CD4-positive, alpha-beta T cell treated with Interleukin-15 for 4 hours (primary cell): ENCODE measurements around the gene RAPGEF5.

Experiments
- DNase-seq: peaks from one replicate; pipeline ENCODE4 v3.0.0-alpha.2; 2020; ENCODE audit warnings: low spot score

RAPGEF5 gene

DNA sequence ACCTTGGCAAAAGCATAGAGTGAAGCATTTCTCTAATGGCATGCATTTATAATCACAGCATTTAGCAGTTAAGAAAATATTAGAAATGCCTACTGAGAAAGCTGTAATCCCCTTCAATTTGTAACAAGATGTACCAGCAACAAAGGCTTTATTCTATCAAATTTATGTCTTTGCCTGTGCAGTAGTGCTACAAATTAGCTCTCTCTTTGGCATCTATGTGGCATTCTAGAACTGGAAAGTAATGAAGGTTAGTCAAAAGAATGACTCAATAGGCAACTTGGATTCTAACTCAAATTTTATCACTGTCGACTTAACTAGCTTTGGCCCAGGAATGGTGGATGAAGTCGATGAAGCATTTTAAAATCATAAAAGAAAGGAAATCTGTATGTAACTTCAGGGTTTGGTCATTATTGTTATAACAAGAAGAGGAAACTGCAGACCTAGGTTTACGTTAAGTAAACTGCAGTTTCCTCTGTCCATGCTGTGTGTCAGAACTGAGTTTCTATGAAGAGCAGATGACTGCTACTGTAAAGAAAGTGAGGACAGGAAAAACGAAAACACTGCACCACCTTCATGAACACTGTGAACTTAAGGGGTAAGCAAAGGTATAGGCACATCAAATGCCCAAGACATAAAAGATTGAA lies 140.0 kb downstream of the RAPGEF5 start:
- DNase-seq = no peak

DNA sequence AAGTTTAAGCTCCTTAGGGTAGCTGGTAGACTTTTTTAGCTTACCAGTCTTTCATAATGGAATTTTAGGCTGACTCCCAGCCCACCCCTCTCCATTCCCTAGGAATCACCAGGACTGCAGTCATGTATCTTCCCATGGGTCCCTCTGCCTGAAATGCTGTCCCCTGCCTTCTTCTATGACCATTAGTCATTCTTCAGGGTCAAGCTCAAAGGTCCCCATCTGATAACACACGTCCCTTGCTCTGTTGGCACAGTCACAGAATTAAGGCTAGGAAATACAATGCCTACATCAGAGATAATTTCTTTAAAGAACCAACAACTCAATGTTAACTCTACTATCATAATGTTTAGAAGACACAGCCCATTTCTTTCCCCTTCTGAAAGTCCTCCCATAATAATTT lies 140.6 kb downstream of the RAPGEF5 start:
- DNase-seq = no peak

DNA sequence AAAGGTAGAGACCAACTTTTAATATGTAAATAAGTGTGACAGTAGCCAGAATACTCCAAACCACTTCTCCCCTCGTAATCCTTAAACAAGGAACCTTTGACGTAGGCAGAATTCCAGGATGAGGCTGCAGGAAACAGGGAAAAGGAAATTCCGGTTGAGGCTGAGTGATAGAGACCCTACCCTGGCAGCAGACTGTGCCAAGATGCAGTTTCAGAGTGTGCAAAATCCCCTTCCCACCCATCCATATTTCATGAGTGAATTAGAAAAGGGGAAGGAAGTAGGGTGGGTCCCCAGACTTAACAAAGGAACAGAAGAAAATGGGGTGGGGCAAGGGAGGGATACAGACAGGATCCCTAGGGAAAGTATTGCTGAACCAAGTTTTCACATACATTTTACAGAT lies 143.0 kb downstream of the RAPGEF5 start:
- no peak for DNase-seq

DNA sequence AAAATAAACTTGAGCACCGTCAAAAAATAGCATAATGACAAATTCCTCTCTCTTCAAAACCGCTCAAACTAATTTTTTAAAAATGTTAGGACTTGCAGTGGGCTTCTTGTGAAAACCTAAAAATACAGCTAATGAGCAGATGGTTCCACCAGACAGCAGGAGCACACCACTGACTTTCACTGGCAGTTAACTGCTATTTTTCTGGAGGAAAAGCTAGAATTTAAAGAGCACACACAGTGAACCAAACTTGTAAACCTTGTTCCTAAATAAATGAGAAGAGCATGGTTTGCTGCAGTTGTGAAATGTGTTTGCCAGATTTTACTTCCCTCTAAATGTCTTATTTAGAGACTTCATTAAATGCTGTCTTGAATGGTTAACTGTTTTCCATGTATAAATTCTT lies 143.9 kb downstream of the RAPGEF5 start:
- DNase-seq = no peak

DNA sequence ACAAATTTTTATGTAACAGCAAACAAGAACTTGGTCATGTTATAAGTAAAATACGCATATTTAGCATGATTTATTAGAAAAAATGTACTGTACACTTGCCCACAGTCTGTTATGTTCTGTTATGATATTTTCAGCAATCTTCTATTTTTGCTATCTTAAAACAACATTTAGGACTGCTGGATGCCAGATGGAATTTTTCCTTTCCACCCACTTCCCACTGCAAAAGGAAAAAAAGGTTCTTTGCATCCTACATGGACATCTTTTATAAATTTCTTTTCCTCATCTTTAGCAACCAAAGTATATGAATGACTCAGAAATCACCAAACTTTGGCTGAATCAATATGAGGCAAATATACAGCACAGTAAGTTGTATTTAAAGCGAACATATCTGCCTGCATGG lies 146.0 kb downstream of the RAPGEF5 start:
- no peak for DNase-seq

DNA sequence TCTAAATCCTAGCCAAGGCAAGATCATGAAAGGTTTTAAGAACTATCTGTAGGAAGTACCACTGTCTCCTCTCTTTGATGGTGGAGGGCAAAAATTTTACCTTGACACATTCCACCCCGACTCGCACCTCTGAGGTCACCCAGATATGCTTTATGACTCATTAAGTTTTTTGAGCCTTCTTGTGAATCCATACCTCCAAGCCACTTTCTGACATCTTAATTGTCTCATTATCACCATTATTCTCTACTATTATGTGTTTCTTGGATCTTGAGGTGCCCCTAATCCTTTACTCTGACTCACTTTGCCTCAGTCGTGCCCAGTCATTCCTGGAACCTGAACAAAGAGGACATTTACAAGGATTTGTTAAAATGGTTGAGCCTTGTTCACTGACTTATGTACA lies 146.6 kb downstream of the RAPGEF5 start:
- no peak for DNase-seq

DNA sequence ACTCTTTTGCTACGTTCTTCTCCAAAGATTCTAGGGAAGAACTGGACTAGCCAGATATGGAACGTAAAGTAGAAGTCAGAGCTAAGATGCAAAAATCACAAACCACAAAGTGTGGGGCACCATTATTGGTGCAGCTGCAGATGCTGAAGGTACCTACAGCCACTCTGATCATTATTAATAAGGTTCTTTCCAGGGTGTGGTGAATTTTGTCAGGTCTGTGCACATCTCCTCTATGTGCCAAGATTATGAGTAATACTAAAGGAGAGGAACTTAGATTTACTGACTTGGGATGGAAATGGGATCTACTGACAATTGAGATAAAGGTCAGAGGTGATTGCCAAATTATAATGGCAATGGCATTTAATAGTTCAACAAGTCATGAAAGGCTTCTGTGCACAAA lies 148.2 kb downstream of the RAPGEF5 start:
- DNase-seq = no peak

DNA sequence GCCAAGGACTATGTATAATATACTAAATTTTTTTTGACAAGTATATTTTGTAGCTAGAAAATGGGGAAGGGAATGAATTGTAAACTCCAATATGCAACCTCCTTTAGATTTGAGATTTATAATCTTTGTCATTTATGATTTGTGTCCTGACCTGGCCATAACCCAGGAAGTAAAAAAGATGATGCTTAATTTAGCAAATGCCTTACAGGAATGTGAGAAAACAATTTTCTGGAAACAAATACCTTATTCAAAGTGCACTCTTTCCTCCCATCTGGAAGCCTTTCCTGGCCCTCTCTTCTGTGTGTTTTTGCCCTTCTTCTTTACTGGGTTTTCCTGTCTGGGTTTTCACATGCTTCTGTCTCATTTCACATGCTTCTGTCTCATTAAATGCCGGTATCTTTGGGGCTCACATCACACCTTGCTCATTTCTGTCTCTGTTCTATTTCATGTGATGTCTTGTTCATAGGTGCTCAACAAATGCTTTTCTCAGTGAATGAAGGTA lies 149.2 kb downstream of the RAPGEF5 start:
- no peak for DNase-seq

DNA sequence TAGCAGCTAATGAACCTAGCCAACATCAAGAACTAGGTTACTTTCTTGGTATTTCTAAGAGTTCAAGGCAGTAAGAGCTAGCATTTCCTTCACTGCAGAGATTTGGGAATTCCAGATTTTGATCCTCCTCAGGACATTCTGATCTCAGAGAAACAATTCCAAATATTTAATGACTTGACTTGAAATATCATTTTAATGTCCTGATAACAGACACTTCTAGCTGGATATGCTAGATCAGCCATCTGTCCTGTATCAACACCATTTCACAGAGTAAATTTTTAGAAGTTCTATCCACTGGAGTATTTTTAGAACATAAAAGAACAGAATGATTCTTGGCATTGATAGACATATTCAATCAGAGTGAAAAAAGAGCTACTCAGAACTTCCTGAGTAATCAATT lies 151.3 kb downstream of the RAPGEF5 start:
- no peak for DNase-seq

DNA sequence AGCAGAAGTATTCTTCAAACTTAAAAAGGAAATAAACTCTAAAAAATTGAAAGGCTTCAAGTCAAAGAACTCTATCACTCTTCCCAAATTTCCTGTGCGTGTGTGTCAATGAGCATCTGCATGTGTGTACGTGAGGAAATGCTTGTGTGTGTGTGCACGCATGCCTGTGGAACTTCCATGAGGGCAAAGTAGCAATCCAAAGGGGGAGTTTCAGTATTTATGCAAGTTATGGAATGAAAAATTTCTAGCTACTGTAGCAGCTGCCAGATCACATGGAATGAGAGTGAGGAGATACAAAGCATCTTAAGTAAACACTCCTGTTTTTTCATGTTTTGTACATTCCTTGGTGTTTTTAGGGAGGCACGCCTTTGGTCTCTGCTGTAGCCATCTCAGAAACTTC lies 152.6 kb downstream of the RAPGEF5 start:
- no peak for DNase-seq

DNA sequence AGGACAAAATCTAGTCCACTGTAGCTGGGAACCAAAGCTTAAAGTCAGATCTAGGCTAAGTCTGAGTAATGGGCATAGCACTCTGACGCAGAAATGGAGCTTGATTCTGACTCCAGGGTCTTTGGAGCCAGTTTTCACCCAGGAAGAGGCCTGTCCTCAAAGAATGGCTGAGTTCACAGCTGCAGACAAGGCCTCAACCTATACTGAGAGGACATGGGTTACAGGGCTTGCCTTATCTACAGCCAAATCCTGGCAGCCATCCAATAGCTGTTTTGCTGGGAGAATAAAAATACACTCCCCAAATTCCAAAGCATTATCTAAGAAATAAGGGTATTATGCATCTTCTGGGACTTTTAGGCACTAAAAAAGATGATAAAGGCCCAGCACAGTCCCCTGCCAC lies 154.8 kb downstream of the RAPGEF5 start:
- no peak for DNase-seq

DNA sequence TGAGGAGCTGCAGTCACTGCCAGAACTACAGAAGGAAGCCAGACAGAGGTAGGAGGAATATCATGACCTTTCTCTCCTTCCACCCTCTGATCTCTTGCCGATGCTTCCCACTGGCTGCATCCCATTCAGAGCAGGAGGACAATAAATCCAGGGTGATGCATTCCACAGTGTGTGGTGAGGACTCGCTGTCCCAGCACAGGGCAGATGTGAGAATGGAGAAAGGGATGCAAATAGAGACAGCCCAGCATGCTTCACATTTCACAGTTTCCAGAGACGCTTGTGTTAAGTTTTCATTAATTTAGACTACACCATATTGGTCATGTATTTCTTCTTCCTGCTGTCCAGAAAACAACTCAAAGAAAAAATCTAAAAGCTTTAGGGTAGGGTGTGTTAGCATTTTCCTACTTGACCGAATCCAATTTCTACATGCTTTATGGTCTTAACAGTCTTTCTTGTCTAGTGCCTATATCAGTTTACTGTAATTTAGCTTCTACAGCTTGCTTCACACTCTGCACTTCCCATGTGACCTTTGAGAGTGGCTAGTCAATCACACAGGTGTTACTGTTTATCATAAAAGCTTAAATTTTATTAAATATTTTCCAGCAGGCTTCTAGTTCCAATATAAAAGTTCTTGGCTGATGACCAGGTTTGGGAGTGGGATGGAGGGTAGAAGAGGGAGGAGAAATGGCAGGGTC lies 155.6 kb downstream of the RAPGEF5 start:
- no peak for DNase-seq

DNA sequence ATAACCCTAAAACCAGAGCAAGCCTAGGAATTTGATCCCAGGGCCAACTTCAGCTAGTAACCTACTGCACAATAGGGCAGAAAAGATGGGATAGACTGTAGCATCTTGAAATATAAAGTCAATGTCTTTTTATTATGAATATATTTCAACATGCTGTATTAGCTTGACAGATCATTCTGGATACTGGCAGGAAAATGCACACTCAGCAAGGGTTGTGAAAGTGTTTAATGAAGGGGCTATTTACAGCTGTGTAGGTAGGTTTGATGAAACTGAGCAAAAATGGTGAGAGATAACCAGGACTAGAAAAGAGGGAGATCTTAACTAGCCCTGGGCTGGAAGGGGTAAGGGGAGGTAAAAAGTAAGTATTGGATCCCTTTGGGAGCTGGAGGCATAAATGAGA lies 156.2 kb downstream of the RAPGEF5 start:
- no peak for DNase-seq

DNA sequence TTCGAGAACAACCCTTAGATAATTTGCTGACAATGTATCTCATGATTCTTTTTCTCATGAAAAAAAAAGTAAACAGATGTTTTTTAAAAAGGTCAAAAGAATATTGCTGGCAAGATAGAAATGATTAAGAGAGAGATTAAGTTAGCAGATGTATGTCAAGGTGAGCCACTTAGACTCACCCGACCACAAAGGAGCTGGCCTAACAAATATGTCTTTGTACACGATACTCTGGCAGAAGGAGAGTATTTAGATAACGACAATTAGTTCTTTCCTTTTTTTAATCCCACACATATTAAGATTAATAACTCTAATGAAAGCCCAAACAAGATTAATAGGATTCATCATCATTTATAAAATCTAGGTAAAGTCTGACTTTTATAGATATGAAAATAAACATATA lies 156.7 kb downstream of the RAPGEF5 start:
- DNase-seq = no peak

DNA sequence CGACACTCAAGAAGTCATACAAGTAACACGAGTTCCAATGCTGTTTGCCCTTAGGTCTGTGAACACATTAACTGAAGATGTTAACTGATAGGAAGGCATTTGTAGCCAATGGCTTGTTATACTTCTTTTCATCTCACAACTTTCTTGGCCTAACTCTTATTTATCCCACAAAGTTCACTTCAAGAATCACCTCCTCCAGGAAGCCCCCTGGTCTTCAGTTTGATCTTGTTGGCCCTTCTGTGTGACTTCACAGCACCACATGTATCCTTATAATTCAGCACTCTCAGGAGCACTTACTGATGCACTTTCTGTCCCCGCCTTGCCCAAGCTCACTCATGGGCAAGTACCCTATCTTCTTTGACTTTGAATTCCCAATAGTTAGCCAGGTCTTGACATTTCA lies 159.6 kb downstream of the RAPGEF5 start:
- no peak for DNase-seq

DNA sequence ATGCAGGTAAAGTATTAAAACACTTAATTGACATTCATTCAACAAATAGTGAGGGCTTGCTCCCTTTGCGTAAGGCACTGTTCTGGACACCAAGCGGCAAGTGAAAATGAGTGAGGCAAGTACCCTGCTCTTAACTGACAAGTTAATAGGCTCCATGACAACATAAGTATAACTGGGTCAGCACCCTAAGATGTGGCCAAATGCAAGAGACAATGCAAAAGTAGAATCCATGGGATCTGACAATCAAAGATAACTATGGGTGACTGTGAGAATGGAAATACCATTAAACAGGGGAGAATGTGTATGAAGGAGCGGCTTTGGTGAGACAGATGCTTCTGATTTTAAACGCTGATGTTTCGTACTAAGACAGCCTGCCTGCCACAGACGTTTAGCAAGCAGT lies 160.5 kb downstream of the RAPGEF5 start:
- DNase-seq = no peak

DNA sequence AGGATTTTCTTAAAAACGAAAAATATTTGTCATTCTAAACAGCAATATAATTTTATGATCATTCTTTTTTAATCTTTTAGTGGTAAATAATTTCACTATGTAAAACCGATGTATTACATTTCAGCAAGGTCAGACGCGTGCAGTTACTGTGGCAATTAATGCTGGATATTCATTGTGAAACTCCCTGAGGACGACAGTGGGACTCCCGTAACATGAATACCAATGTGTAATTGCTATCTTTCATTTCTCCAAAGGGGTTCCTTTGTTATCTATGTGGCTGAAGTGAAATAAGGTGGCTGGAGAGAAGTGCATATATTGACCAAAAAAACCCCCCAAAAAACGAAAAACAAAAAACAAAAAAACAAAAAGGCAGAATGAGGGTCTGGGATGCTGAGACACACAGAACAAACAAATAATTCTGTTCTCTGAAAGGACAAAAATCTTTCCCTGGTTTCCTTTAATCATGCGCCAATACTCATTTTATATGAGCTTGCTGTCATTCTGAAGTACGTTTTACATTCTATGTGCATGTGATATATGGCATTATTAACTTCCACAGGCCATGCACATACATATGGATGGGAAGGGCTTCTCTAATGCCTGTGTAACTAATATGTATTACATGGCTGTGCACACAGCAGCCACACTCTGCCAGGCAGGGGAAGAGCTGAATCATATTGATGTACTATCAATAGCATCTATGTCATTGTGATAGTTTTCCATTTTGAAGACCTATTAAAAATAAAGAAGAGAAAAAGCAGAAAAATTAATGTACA lies 161.4 kb downstream of the RAPGEF5 start:
- no peak for DNase-seq

DNA sequence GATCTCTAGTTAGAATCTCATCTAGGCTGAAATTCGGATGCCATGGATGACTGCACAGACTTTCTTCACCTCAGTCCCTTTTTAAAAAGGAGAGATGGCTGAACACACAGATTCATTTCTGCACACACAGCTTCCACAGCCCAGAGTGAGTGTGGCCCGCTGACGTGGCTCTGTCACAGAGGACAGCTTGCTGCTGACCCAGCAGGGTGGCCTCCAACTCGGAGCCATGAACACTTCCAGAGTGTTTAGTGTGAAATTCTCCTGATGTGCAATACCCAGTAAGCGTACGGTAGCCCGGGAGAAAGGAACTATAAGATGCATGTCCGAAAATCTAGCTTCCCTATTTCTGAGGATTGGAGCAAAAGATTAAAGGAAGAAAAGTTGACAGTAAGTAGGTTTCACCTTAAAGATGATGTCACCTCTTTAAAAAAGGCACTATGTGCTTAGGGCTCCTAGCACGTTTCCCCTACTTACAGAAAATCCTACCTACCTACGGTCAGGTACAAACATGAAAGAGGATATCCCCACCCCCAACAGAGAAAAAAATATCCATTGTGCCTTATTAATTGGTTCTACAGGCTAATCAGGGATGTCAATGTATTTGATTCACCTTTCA lies 162.2 kb downstream of the RAPGEF5 start:
- no peak for DNase-seq

DNA sequence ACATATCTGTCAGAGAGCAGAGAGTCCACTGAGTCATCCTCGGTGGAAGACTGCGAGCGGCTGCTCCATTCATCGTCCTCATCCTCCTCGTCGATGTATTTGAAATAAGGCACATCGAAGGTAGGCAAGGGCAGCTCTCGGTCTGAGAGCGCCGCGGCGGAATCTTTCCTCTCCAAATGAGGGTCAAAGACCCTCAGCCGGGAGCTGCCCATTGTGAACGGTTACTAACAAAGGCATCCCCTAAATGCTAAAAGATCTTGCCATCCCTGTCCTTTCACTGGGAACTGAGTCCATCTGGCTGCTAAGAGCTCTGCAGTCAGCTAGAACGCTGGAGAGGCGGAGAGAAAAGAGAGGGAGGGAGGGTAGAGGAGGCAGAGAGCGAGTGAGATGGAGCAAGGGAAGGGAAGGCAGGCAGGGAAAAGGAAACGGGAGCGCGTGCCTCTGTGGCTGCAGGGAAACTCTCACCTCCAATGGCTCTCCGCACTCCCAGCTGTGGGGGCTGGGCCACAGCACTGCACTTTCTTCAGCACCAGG lies 163.4 kb downstream of the RAPGEF5 start:
- DNase-seq = no peak

DNA sequence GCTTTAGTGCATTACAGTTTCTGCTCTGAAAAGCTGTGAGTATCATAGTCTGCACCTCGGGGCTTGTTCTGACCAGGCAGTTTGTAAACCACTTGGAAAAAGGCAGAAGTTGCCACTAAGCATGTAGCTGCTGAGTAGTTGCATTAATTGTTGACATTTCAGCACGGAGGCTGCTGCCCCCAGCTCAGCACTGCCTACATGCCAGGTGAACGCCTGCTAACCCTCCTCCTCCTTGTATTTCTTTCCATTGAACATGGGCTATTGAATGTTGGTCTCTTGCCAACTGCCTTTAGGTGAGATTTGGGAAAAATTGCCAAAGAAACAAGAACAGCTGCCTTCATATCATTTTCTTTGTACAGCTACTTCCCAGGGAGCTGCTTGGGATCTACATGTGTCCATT lies 164.2 kb downstream of the RAPGEF5 start:
- no peak for DNase-seq

DNA sequence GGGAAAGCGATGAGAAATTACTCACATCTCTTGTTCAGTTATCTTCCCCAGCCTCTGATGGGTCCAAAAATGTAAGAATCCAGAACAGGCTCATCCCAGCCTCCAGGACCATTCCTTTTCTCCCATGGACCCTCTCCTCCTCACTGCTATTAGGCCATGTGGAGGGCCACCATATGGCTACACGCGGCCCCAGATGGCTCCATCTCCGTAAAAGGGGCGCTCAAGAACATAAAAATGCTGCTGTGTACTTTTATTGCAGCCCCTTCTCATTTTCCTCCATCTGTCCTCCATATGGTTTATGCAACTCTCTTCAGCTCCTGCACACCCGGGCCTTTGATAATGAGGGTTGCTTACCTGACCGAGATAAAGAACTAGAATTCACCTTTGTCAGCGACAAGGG lies 166.2 kb downstream of the RAPGEF5 start:
- no peak for DNase-seq

DNA sequence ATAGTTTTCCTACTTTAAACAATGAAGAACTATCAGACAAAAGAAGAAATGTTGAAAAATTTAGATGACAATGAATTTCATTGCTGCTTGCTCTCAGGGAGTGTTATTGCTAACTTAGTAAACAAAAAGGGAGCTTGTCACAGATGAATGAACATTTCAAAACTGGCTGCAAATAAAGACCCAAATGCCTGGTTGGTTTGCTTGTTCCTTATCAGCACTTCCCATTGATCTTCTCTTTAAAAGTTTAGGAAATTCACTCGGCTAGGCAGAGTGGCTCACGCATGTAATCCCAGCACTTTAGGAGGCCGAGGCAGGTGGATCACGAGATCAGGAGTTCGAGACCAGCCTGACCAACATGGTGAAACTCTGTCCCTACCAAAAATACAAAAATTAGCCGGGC lies 167.2 kb downstream of the RAPGEF5 start:
- no peak for DNase-seq

DNA sequence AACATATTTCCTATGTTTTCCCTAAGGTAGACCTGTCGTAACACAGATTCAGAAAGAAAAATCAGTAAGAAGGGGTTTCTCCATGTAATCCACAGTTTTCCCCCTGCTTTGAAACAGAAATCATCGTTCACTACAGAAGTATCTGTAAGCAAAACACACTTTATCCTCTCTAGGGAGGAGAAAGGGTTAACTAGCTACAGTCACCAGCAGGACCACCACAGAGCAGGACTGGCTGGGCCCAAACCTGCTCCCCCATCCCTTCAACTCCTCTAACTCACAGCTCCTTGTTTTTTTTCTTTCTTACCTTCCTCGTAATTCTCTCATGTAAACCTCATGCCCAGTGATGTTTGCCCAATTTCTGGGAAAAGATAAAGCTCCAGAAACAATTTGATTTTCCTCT lies 167.7 kb downstream of the RAPGEF5 start:
- no peak for DNase-seq
